HCT116 (cell line): ENCODE results near the gene MICU2. TPM values are rescaled to one million over a fixed set of nuclear protein-coding genes. Genes with fewer than 3 reads are reported as not detected.

Source experiments
- ATAC-seq: fragments of 200-7000 bp; cut with Tn5 transposase; 2 replicates; pipeline ENCODE4 v1.9.1; 2020; ENCODE audit warnings: mild to moderate bottlenecking, moderate library complexity
- BruUV-seq: library from RNA; stranded (reverse); fragments of 400-500 nt; replicated peaks from 2 replicates; lab custom pipeline; 2021; lab: Mats Ljungman, UMichigan
- CTCF ChIA-PET: fragments of 300-600 bp; sonication (Branson Sonifier 250); formaldehyde crosslinking; loops from one replicate; lab custom pipeline; 2021; ENCODE audit warnings: antibody characterized with exemption; lab: Charles Lee
- POLR2A ChIA-PET: fragments of 300-600, 350-600 bp; sonication (Branson Sonifier 250); formaldehyde crosslinking; loops from one replicate; lab custom pipeline; 2021; ENCODE audit warnings: antibody characterized with exemption; lab: Charles Lee
- RAD21 ChIA-PET, 2 experiments: fragments of 300-600 bp; sonication (Branson Sonifier 250); formaldehyde crosslinking; loops; one replicate each; lab custom pipeline; 2023; ENCODE audit warnings: low total read pairs in 2 of 2; ENCODE audit not compliant: uncharacterized antibody in 2 of 2, unreplicated experiment in 2 of 2, low non-redundant PET in 1 of 2; lab: Charles Lee
- DNase-seq: peaks from one replicate; pipeline ENCODE4 v3.0.0-alpha.2; 2010; ENCODE audit warnings: low read depth, low spot score
- H2AFZ ChIP-seq: fragments of 200-600 bp; shearing (Covaris generic), sonication (generic); 2 replicates; pipeline ENCODE4 v1.6.1; 2017; ENCODE audit warnings: low read depth, mixed run types, mixed read lengths, antibody characterized with exemption, low read length; ENCODE audit not compliant: poor library complexity, severe bottlenecking
- H3K27ac ChIP-seq: 2 replicates; pipeline ENCODE4 v1.5.1; 2012; ENCODE audit warnings: low read depth, low read length
- H3K27me3 ChIP-seq: fragments of 200-600 bp; sonication (generic); 2 replicates; pipeline ENCODE4 v1.6.1; 2016; ENCODE audit warnings: mixed run types, low read length, mixed read lengths; ENCODE audit not compliant: insufficient read depth
- H3K36me3 ChIP-seq, 2 experiments: fragments of 200-500 bp in 1 of 2; fragments of 200-600 bp in 1 of 2; sonication (Bioruptor generic) in 1 of 2; sonication (generic) in 1 of 2; 2 replicates each; pipeline versions ENCODE4 v1.5.1 to v1.6.1; 2014 to 2016; ENCODE audit warnings: low read length in 2 of 2, inconsistent platforms in 1 of 2, mixed read lengths in 1 of 2, mixed run types in 1 of 2; ENCODE audit not compliant: insufficient read depth in 2 of 2, control insufficient read depth in 1 of 2
- H3K4me1 ChIP-seq, 2 experiments: fragments of 200-600 bp in 1 of 2; sonication (generic) in 1 of 2; 2 replicates each; pipeline versions ENCODE4 v1.5.1 to v1.6.1; 2012 to 2017; ENCODE audit warnings: low read length in 2 of 2, inconsistent platforms in 1 of 2, mild to moderate bottlenecking in 1 of 2, mixed read lengths in 1 of 2, mixed run types in 1 of 2, moderate library complexity in 1 of 2; ENCODE audit not compliant: insufficient read depth in 2 of 2, control insufficient read depth in 1 of 2
- H3K4me2 ChIP-seq: fragments of 200-600 bp; sonication (generic); 2 replicates; pipeline ENCODE4 v1.6.1; 2017; ENCODE audit warnings: mixed run types, low read length, mixed read lengths
- H3K4me3 ChIP-seq, 2 experiments: fragments of 200-600 bp in 1 of 2; sonication (generic) in 1 of 2; replicated peaks in 1 of 2; 2 replicates each; pipeline ENCODE4 v1.5.1; 2011 to 2016; ENCODE audit warnings: low read length in 2 of 2, control low read depth in 1 of 2, low read depth in 1 of 2, mild to moderate bottlenecking in 1 of 2, mixed read lengths in 1 of 2, mixed run types in 1 of 2
- H3K79me2 ChIP-seq: fragments of 200-600 bp; sonication (generic); 2 replicates; pipeline ENCODE4 v1.6.1; 2017; ENCODE audit warnings: mild to moderate bottlenecking, mixed run types, low read length, moderate library complexity, mixed read lengths; ENCODE audit not compliant: insufficient read depth
- H3K9ac ChIP-seq: fragments of 200-600 bp; sonication (generic); 2 replicates; pipeline ENCODE4 v1.6.1; 2016; ENCODE audit warnings: low read length, mixed read lengths
- H3K9me2 ChIP-seq: fragments of 200-600 bp; sonication (generic), shearing (Covaris generic); 2 replicates; pipeline ENCODE4 v1.6.1; 2017; ENCODE audit warnings: mixed run types, mild to moderate bottlenecking, moderate library complexity; ENCODE audit not compliant: insufficient read depth
- H3K9me3 ChIP-seq, 2 experiments: fragments of 200-500 bp in 1 of 2; fragments of 200-600 bp in 1 of 2; sonication (Bioruptor generic) in 1 of 2; sonication (generic) in 1 of 2; 2 replicates each; pipeline ENCODE4 v1.6.1; 2014 to 2017; ENCODE audit warnings: low read length in 2 of 2, mixed read lengths in 2 of 2, inconsistent platforms in 1 of 2, low read depth in 1 of 2, mild to moderate bottlenecking in 1 of 2, mixed run types in 1 of 2, moderate library complexity in 1 of 2; ENCODE audit not compliant: control insufficient read depth in 1 of 2, insufficient read depth in 1 of 2
- H4K20me1 ChIP-seq: fragments of 200-600 bp; sonication (generic), shearing (Covaris generic); 2 replicates; pipeline ENCODE4 v1.6.1; 2017; ENCODE audit warnings: mixed run types, mild to moderate bottlenecking, moderate library complexity; ENCODE audit not compliant: insufficient read depth
- ATF3 ChIP-seq: IDR thresholded peaks from 2 replicates; pipeline ENCODE4 v1.6.1; 2012
- CTCF ChIP-seq, 3 experiments: fragments of 200-600 bp in 1 of 3; sonication (generic) in 1 of 3; IDR thresholded peaks in 2 of 3; conservative IDR thresholded peaks in 1 of 3; 2 replicates each; pipeline ENCODE4 v1.5.1; 2012 to 2017; ENCODE audit warnings: low read depth in 2 of 3, low read length in 2 of 3, antibody characterized with exemption in 1 of 3, borderline replicate concordance in 1 of 3, control low read depth in 1 of 3, mild to moderate bottlenecking in 1 of 3, mixed read lengths in 1 of 3, mixed run types in 1 of 3, moderate library complexity in 1 of 3; ENCODE audit not compliant: insufficient read depth in 1 of 3
- EGR1 ChIP-seq: IDR thresholded peaks from 2 replicates; pipeline ENCODE4 v1.6.1; 2012; ENCODE audit warnings: low read depth
- ELF1 ChIP-seq: IDR thresholded peaks from 2 replicates; pipeline ENCODE4 v1.6.1; 2012; ENCODE audit warnings: low read depth, borderline replicate concordance
- EZH2 ChIP-seq: fragments of 200-600 bp; sonication (generic); IDR thresholded peaks from 2 replicates; pipeline ENCODE4 v1.6.1; 2017; ENCODE audit warnings: antibody characterized with exemption, mixed run types
- EZH2phosphoT487 ChIP-seq: fragments of 200-600 bp; IDR thresholded peaks from 2 replicates; pipeline ENCODE4 v1.6.1; 2018; ENCODE audit warnings: antibody characterized with exemption, borderline replicate concordance
- MAX ChIP-seq: IDR thresholded peaks from 2 replicates; pipeline ENCODE4 v1.6.1; 2012
- POLR2A ChIP-seq: IDR thresholded peaks from 2 replicates; pipeline ENCODE4 v1.7.0; 2011; ENCODE audit warnings: borderline replicate concordance; ENCODE audit not compliant: insufficient read depth, insufficient read length; ENCODE audit errors: extremely low read depth
- POLR2AphosphoS5 ChIP-seq: IDR thresholded peaks from 2 replicates; pipeline ENCODE4 v1.6.1; 2011; ENCODE audit warnings: mild to moderate bottlenecking, low read depth, low read length, moderate library complexity
- RAD21 ChIP-seq: IDR thresholded peaks from 2 replicates; pipeline ENCODE4 v1.6.1; 2012; ENCODE audit warnings: low read depth, mild to moderate bottlenecking
- REST ChIP-seq: IDR thresholded peaks from 2 replicates; pipeline ENCODE4 v1.6.1; 2012; ENCODE audit warnings: low read depth
- SIN3A ChIP-seq: IDR thresholded peaks from 2 replicates; pipeline ENCODE4 v1.6.1; 2012; ENCODE audit warnings: low read depth
- SP1 ChIP-seq: IDR thresholded peaks from 2 replicates; pipeline ENCODE4 v1.6.1; 2012; ENCODE audit warnings: low read depth
- SRF ChIP-seq: IDR thresholded peaks from 2 replicates; pipeline ENCODE4 v1.6.1; 2012; ENCODE audit warnings: low read depth
- TCF7L2 ChIP-seq: IDR thresholded peaks from 2 replicates; pipeline ENCODE4 v1.7.0; 2011; ENCODE audit warnings: borderline replicate concordance, inconsistent platforms; ENCODE audit not compliant: insufficient read depth, insufficient read length; ENCODE audit errors: extremely low read depth
- YY1 ChIP-seq: IDR thresholded peaks from 2 replicates; pipeline ENCODE4 v1.6.1; 2011; ENCODE audit warnings: low read length, low read depth, moderate library complexity, mild to moderate bottlenecking; ENCODE audit not compliant: insufficient replicate concordance; ENCODE audit errors: extremely low read depth
- ZBTB33 ChIP-seq: IDR thresholded peaks from 2 replicates; pipeline ENCODE4 v1.6.1; 2011; ENCODE audit warnings: mild to moderate bottlenecking, low read length, moderate library complexity; ENCODE audit not compliant: insufficient replicate concordance; ENCODE audit errors: extremely low read depth
- ZFX ChIP-seq: fragments of 450-650 bp; IDR thresholded peaks from 2 replicates; pipeline ENCODE4 v1.6.1; 2017
- intact Hi-C: fragments of 100-400 bp; cut with micrococcal nuclease; formaldehyde crosslinking; loops from 2 replicates; pipeline ENCODE4 v1.10.0; 2022
- total RNA-seq: library from RNA; stranded (reverse); gene quantifications from one replicate; pipeline ENCODE4 v1.2.1, GENCODE V29; 2021; ENCODE audit not compliant: unreplicated experiment

Gene MICU2
- total RNA-seq, 1 experiment from 2014 or later: 41.0 TPM

- POLR2A ChIA-PET: interaction anchor here (1.5 kb wide), 1 partner anchor 10 kb away, joined by 8 read pairs; the partner anchor contains the start of gene MICU2
- TF ChIP-seq SIN3A (no peak), CTCF (IDR thresholded peaks at IDR 0.05 in 2 of 3, conservative IDR thresholded peaks at IDR 0.05 in 1 of 3; ENCODE audit: borderline replicate concordance in 1 of 3, insufficient read depth in 1 of 3, low read depth in 2 of 3, low read length in 2 of 3) (no peak), REST (no peak), ZBTB33 (no peak), TCF7L2 (no peak), YY1 (no peak), MAX (no peak), EGR1 (no peak), SRF (no peak), POLR2A (no peak), EZH2 (no peak), POLR2AphosphoS5 (no peak), ATF3 (no peak), ZFX (no peak), ELF1 (no peak), SP1 (no peak), RAD21 (no peak), EZH2phosphoT487 (no peak)
- TF ChIP-seq, all 23 proteins: peak for 0
- peak; percentile 78 for ATAC-seq
Observed at GRCh38 chr13:21613791-21614190, 9.8 kb upstream of the MICU2 start.

More at GRCh38 chr13:21613791-21614190, 9.8 kb upstream of the MICU2 start:
- RAD21 ChIA-PET: no interaction called here
- Histone ChIP-seq H3K4me2 (no peak overlapping the region), H2AFZ (no peak overlapping the region), H3K4me3 (no peak overlapping the region), H3K9me2 (no peaks in the 10 kb centered on the region), H3K4me1 (peaks cover 5 to 14% of the 10 kb centered on the region in 2 experiments), H3K79me2 (no peaks in the 10 kb centered on the region), H3K27me3 (no peaks in the 10 kb centered on the region), H3K36me3 (no peaks in the 10 kb centered on the region), H3K9ac (no peak overlapping the region), H3K27ac (no peak overlapping the region), H3K9me3 (no peaks in the 10 kb centered on the region), H4K20me1 (no peaks in the 10 kb centered on the region)
- BruUV-seq: no TSS peak
- CTCF ChIA-PET: interaction anchor here (0.8 to 1.1 kb wide), 2 partner anchors 10 to 12 kb away, joined by 3 read pairs; partner anchors contain the start of gene MICU2
- intact Hi-C loops: no loop called here
- no peak for DNase-seq
